GM23338 (cell line): ENCODE results near the gene CCDC57. TPM values are rescaled to one million over a fixed set of nuclear protein-coding genes. Genes with fewer than 3 reads are reported as not detected.

Source experiments
- ATAC-seq: fragments of 200-7000 bp; cut with Tn5 transposase; 3 replicates; pipeline ENCODE4 v1.9.1; 2020
- DNase-seq: peaks from one replicate; pipeline ENCODE4 v3.0.0-alpha.2; 2015; ENCODE audit warnings: low spot score
- H2AFZ ChIP-seq: fragments of 200-600 bp; sonication (generic); 2 replicates; pipeline ENCODE4 v1.8.0; 2016; ENCODE audit warnings: antibody characterized with exemption, mild to moderate bottlenecking, moderate library complexity
- H3F3A ChIP-seq: fragments of 200-600 bp; sonication (generic); replicated peaks from 2 replicates; pipeline ENCODE4 v1.8.0; 2017; ENCODE audit warnings: antibody characterized with exemption, mixed run types, low read depth
- H3K27ac ChIP-seq: fragments of 200-600 bp; sonication (generic); 2 replicates; pipeline ENCODE4 v1.6.1; 2016; ENCODE audit warnings: low read depth
- H3K27me3 ChIP-seq: fragments of 200-600 bp; sonication (generic); 2 replicates; pipeline ENCODE4 v1.8.0; 2016; ENCODE audit warnings: mild to moderate bottlenecking, mixed run types, moderate library complexity; ENCODE audit not compliant: insufficient read depth
- H3K36me3 ChIP-seq: fragments of 200-600 bp; sonication (generic); 2 replicates; pipeline ENCODE4 v1.8.0; 2016; ENCODE audit warnings: mild to moderate bottlenecking; ENCODE audit not compliant: insufficient read depth
- H3K4me1 ChIP-seq: fragments of 200-600 bp; sonication (generic); 2 replicates; pipeline ENCODE4 v1.8.0; 2016; ENCODE audit warnings: mild to moderate bottlenecking, moderate library complexity; ENCODE audit not compliant: insufficient read depth
- H3K4me2 ChIP-seq: fragments of 200-600 bp; sonication (generic); 2 replicates; pipeline ENCODE4 v1.7.1; 2017; ENCODE audit warnings: mixed run types
- H3K4me3 ChIP-seq: fragments of 200-600 bp; sonication (generic); 2 replicates; pipeline ENCODE4 v1.6.1; 2016; ENCODE audit warnings: mixed run types
- H3K79me2 ChIP-seq: fragments of 200-600 bp; sonication (generic); replicated peaks from 2 replicates; pipeline ENCODE4 v1.8.0; 2017; ENCODE audit warnings: mild to moderate bottlenecking; ENCODE audit not compliant: insufficient read depth
- H3K9me2 ChIP-seq: fragments of 200-600 bp; sonication (generic); 2 replicates; pipeline ENCODE4 v1.8.0; 2017; ENCODE audit not compliant: insufficient read depth
- H4K20me1 ChIP-seq: fragments of 200-600 bp; sonication (generic); replicated peaks from 2 replicates; pipeline ENCODE4 v1.8.0; 2017; ENCODE audit warnings: mild to moderate bottlenecking; ENCODE audit not compliant: insufficient read depth
- H3K27ac Mint-ChIP-seq: 2 replicates; pipeline ENCODE4 v1.8.0; 2020; ENCODE audit warnings: inconsistent platforms, mild to moderate bottlenecking, moderate library complexity, mixed read lengths
- H3K27me3 Mint-ChIP-seq: 3 replicates; pipeline ENCODE4 v1.8.0; 2022; ENCODE audit warnings: low read depth, mild to moderate bottlenecking, moderate library complexity, mixed read lengths, inconsistent platforms; ENCODE audit not compliant: insufficient read depth, poor library complexity
- H3K36me3 Mint-ChIP-seq: 3 replicates; pipeline ENCODE4 v1.8.0; 2021; ENCODE audit warnings: low read depth, mild to moderate bottlenecking, inconsistent platforms, moderate library complexity, mixed read lengths
- H3K4me1 Mint-ChIP-seq: 3 replicates; pipeline ENCODE4 v1.8.0; 2020; ENCODE audit warnings: mild to moderate bottlenecking, inconsistent platforms, mixed read lengths
- H3K4me3 Mint-ChIP-seq: 3 replicates; pipeline ENCODE4 v1.8.0; 2021; ENCODE audit warnings: moderate library complexity, mild to moderate bottlenecking, inconsistent platforms, mixed read lengths
- H3K9me3 Mint-ChIP-seq: 3 replicates; pipeline ENCODE4 v1.8.0; 2020; ENCODE audit warnings: moderate library complexity, mild to moderate bottlenecking, inconsistent platforms, mixed read lengths
- CREB1 ChIP-seq: fragments of 250-450 bp; sonication (Bioruptor Pico); IDR thresholded peaks from 2 replicates; pipeline ENCODE4 v1.5.0; 2020; ENCODE audit warnings: low read depth, mild to moderate bottlenecking, moderate library complexity
- CTCF ChIP-seq, 2 experiments: fragments of 200-600 bp in 1 of 2; sonication (generic) in 1 of 2; conservative IDR thresholded peaks; 2 replicates each; pipeline versions ENCODE4 v1.5.1 to v1.6.1; 2016 to 2017; ENCODE audit warnings: antibody characterized with exemption in 2 of 2, low read depth in 2 of 2, mild to moderate bottlenecking in 2 of 2, moderate library complexity in 1 of 2
- ETS1 ChIP-seq: IDR thresholded peaks from 2 replicates; pipeline ENCODE4 v1.6.1; 2016; ENCODE audit warnings: antibody characterized with exemption
- EZH2 ChIP-seq: fragments of 200-600 bp; sonication (generic); IDR thresholded peaks from one replicate; pipeline ENCODE4 v1.8.0; 2017; ENCODE audit warnings: antibody characterized with exemption, mild to moderate bottlenecking, low read depth; ENCODE audit not compliant: unreplicated experiment
- STAT1 ChIP-seq: IDR thresholded peaks from one replicate; pipeline ENCODE4 v1.6.1; 2016; ENCODE audit warnings: antibody characterized with exemption; ENCODE audit not compliant: unreplicated experiment
- ZNF331 ChIP-seq: fragments of 250-450 bp; sonication (Bioruptor Pico); IDR thresholded peaks from 2 replicates; pipeline ENCODE4 v1.5.0; 2020; ENCODE audit warnings: low read depth, mild to moderate bottlenecking, moderate library complexity
- polyA plus RNA-seq: library from polyadenylated mRNA; unstranded; fragments of >200 nt; fragmentation: Nextera tagmentation; extraction: Ambion mirVana; gene quantifications from 2 replicates; pipeline ENCODE4 v1.2.1, GENCODE V29; 2016
- total RNA-seq: library from RNA; depleted of rRNA; stranded (reverse); fragments of >200 nt; shearing (Covaris generic); gene quantifications from 2 replicates; pipeline ENCODE4 v1.2.3, GENCODE V29; 2014
- TF ChIP-seq, protein P1 (sequence below): IDR thresholded peaks from one replicate; pipeline ENCODE4 v1.6.1; 2018; ENCODE audit warnings: antibody characterized with exemption; ENCODE audit not compliant: unreplicated experiment

Gene CCDC57
- total and polyA plus RNA-seq, 2 experiments from 2014 or later, result 7.0 to 16.3 TPM

- Histone ChIP-seq H3K4me3 (no peak overlapping the region), H3K4me1 (no peaks in the 10 kb centered on the region), H3K36me3 (peaks cover 22% of the 10 kb centered on the region), H3F3A (0 out of 2 replicates have a peak, but pooled peaks cover 7% of the 10 kb centered on the region), H3K9me2 (no peaks in the 10 kb centered on the region), H4K20me1 (peaks cover 30% of the 10 kb centered on the region), H3K27me3 (no peaks in the 10 kb centered on the region), H3K79me2 (peaks cover 26% of the 10 kb centered on the region), H2AFZ (no peak overlapping the region), H3K4me2 (no peak overlapping the region), H3K27ac (no peak overlapping the region)
- TF ChIP-seq, protein P1, sequence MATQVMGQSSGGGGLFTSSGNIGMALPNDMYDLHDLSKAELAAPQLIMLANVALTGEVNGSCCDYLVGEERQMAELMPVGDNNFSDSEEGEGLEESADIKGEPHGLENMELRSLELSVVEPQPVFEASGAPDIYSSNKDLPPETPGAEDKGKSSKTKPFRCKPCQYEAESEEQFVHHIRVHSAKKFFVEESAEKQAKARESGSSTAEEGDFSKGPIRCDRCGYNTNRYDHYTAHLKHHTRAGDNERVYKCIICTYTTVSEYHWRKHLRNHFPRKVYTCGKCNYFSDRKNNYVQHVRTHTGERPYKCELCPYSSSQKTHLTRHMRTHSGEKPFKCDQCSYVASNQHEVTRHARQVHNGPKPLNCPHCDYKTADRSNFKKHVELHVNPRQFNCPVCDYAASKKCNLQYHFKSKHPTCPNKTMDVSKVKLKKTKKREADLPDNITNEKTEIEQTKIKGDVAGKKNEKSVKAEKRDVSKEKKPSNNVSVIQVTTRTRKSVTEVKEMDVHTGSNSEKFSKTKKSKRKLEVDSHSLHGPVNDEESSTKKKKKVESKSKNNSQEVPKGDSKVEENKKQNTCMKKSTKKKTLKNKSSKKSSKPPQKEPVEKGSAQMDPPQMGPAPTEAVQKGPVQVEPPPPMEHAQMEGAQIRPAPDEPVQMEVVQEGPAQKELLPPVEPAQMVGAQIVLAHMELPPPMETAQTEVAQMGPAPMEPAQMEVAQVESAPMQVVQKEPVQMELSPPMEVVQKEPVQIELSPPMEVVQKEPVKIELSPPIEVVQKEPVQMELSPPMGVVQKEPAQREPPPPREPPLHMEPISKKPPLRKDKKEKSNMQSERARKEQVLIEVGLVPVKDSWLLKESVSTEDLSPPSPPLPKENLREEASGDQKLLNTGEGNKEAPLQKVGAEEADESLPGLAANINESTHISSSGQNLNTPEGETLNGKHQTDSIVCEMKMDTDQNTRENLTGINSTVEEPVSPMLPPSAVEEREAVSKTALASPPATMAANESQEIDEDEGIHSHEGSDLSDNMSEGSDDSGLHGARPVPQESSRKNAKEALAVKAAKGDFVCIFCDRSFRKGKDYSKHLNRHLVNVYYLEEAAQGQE, result no peak
- no peak for TF ChIP-seq CREB1 (CRISPR knock-in tag)
- no peak for TF ChIP-seq CTCF (conservative IDR thresholded peaks at IDR 0.05; ENCODE audit: low read depth in 2 of 2)
- ATAC-seq, result no peak
- Mint-ChIP-seq H3K36me3 (peaks cover 64% of the 10 kb centered on the region), H3K4me3 (no peak overlapping the region; the same call in 2 of the 3 replicates), H3K27ac (no peak overlapping the region), H3K27me3 (peaks cover 19% of the 10 kb centered on the region), H3K4me1 (peaks cover 4% of the 10 kb centered on the region), H3K9me3 (no peaks in the 10 kb centered on the region; the same call in 2 of the 3 replicates)
- no peak for DNase-seq
These were observed 31.2 kb upstream of the CCDC57 start for GRCh38 chr17:82243648-82244412.

DNA sequence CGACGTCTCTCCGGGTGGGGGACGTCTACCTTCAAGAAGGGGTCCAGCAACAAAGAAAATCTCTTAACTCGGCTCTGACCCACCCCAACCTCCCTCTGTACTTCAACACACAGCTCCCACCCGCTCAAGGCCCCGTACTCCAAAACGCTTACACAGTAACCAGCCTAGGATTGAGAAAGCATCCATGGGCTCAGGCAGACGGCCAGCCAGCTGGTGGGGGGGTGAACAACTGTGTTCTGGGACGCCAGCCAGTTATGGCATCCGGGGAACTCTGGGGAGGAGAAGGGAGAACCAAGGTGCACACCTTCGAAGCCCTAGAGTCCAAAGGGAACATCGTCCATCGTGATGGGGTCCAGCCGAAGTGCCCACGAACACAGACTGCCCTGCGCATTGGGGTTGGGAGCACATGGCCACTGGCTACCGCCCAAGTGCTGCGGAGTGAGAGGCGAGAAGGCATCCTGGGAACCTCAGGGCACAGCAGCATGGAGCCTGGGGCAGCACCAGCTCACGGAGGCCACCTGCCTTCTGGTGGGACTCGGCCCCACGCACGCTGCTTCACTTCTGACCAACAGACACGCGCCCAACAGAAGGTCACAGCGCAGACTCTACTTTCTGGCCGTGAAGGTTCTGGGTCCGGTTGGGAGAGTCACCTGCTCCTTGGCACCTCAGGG, 30.5 kb upstream of the CCDC57 start:
- Histone ChIP-seq H3K4me1 (no peaks in the 10 kb centered on the region; the same call in 1 of the 2 replicates), H3K4me3 (no peak overlapping the region), H3K79me2 (peaks cover 22% of the 10 kb centered on the region), H4K20me1 (peaks cover 29% of the 10 kb centered on the region), H2AFZ (no peak overlapping the region), H3K36me3 (peaks cover 17% of the 10 kb centered on the region), H3K9me2 (no peaks in the 10 kb centered on the region), H3K27me3 (no peaks in the 10 kb centered on the region), H3F3A (0 out of 2 replicates have a peak, but pooled peaks cover 7% of the 10 kb centered on the region), H3K27ac (no peak overlapping the region), H3K4me2 (no peak overlapping the region)
- no peak for TF ChIP-seq CREB1 (CRISPR knock-in tag)
- no peak for TF ChIP-seq ETS1
- no peak for TF ChIP-seq STAT1
- no peak for TF ChIP-seq EZH2
- TF ChIP-seq ZNF331 (CRISPR knock-in tag), result no peak
- Mint-ChIP-seq H3K27me3 (peaks cover 17% of the 10 kb centered on the region), H3K27ac (no peak overlapping the region), H3K9me3 (no peaks in the 10 kb centered on the region; the same call in 2 of the 3 replicates), H3K4me1 (peaks cover 7% of the 10 kb centered on the region), H3K36me3 (peaks cover 56% of the 10 kb centered on the region), H3K4me3 (no peak overlapping the region)
- no peak for DNase-seq
- no peak for ATAC-seq
